22Rv1 (cell line): ENCODE measurements around the gene SLC7A11.
A peak's percentile ranks its signal among the peaks of the same experiment; 100 is the strongest.
"Not testable (repeated sequence)": the region's sequence is repeated elsewhere in the genome, so short reads cannot be mapped to it uniquely, and the experiment has no call there.

Experiments
- H3K27ac ChIP-seq: fragments of 450-650 bp; 2 replicates; pipeline ENCODE4 v1.5.1; 2017
- ZFX ChIP-seq: fragments of 450-650 bp; IDR thresholded peaks from 2 replicates; pipeline ENCODE4 v1.6.1; 2017; ENCODE audit warnings: antibody characterized with exemption, borderline replicate concordance
- TF ChIP-seq, protein P1 (sequence below): fragments of 450-650 bp; IDR thresholded peaks from 2 replicates; pipeline ENCODE4 v1.5.1; 2017; ENCODE audit warnings: mild to moderate bottlenecking

SLC7A11 gene

DNA sequence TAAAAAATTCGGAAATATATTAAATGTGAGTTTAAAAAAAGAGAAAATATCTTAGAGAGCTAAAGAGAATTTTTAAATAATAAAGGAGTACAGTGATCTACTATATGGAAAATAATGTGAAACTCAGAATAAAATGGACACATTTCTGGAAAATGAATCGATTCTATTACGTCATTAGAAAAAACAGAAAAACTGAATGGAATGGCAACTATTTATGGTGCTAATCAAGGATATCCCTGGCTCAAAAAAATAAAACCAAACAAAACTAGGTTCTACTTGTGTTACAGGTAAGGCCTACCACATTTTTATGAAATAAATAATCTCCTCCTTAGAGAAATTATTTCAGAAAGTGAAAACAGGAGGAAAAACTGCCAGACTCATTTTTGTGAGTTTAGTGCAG is 5.5 kb upstream of the SLC7A11 start:
- TF ChIP-seq, protein P1, sequence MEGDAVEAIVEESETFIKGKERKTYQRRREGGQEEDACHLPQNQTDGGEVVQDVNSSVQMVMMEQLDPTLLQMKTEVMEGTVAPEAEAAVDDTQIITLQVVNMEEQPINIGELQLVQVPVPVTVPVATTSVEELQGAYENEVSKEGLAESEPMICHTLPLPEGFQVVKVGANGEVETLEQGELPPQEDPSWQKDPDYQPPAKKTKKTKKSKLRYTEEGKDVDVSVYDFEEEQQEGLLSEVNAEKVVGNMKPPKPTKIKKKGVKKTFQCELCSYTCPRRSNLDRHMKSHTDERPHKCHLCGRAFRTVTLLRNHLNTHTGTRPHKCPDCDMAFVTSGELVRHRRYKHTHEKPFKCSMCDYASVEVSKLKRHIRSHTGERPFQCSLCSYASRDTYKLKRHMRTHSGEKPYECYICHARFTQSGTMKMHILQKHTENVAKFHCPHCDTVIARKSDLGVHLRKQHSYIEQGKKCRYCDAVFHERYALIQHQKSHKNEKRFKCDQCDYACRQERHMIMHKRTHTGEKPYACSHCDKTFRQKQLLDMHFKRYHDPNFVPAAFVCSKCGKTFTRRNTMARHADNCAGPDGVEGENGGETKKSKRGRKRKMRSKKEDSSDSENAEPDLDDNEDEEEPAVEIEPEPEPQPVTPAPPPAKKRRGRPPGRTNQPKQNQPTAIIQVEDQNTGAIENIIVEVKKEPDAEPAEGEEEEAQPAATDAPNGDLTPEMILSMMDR, result no peak
- TF ChIP-seq ZFX, result no peak

DNA sequence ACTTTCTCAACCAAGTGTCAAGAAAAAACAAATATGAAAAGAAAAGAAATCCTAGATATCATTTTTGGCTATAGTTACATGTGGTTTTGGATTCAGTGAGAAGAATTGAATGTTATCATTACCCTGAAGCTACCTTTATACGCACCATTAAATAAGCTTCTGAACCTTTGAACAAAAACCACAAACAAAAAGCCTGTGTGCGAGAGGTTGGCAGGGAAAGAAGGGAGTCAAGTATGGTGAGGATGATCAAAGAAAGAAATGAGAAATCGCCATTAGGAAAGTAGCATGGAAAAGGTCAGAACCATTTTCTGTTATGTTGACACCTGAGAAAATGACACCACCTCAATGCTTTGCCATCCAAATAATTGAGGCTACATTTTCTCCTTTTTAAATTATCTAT is 1.2 kb upstream of the SLC7A11 start:
- TF ChIP-seq ZFX, result no peak
- TF ChIP-seq, protein P1, result no peak

More for the DNA sequence above, 5.5 kb upstream of the SLC7A11 start:
- H3K27ac ChIP-seq, result no peak overlapping the region

DNA sequence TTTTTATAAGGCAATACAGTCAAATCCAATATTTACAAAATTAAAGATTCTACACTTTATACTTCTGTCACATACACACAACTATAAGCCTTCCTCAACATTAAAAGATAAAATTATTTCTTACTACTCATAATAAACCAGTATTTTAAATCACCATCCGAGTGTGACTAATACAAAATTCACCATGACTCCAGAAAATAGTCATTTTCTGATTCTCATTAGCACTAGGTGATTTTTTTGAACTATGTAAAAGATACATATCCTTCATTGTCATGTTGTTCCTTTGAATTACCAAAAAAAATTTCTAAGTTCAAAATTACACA is 646 bp upstream of the SLC7A11 start:
- TF ChIP-seq, protein P1, result no peak
- no peak for TF ChIP-seq ZFX
- peak overlapping the region; percentile 99 for H3K27ac ChIP-seq

More for the DNA sequence above, 1.2 kb upstream of the SLC7A11 start:
- peak overlapping the region; percentile 99 for H3K27ac ChIP-seq

DNA sequence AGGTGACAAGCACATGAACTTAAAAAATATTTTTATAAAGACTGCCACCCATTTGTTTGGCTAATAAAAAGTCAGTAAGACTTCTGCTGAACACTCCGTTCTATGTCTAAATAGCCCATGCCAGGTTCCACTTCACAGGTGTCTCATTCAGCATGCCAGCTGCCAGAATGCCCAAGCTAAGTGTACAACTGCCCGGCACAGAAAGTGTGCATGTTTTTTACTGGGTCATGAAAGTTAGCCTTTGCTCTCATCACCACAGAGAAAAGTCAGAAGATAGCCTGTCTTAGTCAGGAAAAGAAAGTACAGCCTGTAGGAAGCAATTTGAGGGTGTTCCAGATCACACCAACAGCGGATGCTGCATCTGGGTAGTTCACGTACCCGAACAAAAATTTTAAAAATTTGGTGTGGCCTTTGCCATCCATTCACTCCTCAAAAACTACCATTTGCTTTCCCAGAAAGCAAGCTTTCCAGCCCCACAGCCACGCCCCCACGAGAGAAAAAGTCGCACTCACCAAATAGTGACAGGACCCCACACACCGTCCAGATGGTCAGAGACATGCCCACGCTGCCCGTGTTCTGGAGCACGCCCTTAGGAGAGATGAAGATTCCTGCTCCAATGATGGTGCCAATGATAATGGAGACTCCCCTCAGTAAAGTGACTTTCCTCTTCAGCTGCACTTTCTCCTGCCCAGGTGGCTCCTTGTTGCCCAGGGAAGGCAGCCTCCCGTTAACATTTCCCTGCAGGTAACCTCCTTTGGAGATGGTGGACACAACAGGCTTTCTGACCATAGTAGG is 671 bp downstream of the SLC7A11 start:
- TF ChIP-seq, protein P1, result no peak
- TF ChIP-seq ZFX, result no peak

DNA sequence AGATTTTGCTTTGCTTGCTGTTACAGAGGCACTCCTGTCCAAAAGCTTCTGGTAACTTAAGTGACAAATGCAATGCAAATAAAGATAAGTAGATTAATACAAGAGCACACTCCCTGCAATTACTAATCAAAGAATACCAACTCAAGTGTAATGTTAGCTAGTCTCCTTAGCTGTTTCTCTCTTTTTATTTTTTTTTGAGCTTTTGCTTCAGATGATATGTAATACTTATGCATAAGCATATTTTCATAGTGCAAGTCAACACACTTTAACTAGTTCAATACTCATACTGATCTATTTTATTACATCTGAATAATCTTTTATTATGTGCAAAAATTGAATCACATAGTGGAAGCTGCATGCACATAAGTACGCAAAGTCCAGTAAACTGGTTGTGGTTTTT is 2.7 kb downstream of the SLC7A11 start:
- H3K27ac ChIP-seq, result no peak overlapping the region
- TF ChIP-seq ZFX, result no peak
- TF ChIP-seq, protein P1, result no peak

More for the DNA sequence above, 671 bp downstream of the SLC7A11 start:
- peak overlapping the region; percentile 99 for H3K27ac ChIP-seq

DNA sequence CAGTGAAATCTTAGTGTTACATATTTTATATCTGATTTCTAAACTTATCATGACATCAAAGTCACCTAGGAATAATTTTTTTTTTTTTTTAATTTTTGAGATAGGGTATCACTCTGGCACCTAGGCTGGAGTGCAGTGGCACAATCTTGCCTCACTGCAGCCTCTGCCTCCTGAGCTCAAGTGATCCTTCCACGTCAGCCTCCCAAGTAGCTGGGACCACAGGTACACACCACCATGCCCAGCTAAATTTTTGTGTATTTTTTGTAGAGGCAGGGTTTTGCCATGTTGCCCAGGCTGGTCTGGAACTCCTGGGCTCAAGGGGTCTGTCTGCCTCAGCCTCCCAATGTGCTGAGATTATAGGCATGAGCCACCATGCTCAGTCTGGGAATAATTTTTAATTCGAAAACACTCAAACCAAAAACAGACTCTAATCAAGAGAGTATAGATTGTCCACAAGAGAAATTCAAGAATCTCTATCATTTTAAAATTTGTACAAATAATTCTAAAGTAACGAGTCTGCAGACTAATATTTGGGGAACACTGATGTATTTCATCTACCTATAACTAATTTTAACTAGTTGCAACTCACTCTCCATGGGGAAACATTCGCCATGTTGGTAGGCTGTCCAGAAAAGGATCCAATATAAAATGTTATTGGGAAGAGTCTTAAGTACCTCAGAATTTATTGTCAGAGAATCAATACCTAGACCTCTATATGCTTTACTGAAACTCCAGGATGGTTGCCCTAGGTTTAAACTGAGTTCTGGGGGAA is 3.4 kb downstream of the SLC7A11 start:
- no peak for TF ChIP-seq ZFX
- TF ChIP-seq, protein P1, result no peak
- no peak overlapping the region for H3K27ac ChIP-seq

DNA sequence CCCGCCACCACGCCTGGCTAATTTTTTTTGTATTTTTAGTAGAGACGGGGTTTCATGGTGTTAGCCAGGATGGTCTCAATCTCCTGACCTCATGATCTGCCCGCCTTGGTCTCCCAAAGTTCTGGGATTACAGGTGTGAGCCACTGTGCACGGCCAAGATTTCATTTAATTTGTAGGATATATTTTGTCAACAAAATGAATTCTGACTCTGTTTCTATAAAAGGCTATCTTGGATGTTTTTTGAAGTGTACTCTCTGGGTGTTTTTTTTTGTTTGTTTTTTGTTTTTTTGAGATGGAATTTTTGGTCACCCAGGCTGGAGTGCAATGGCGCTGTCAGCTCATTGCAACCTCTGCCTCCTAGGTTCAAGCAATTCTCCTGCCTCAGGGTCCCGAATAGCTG is 5.0 kb downstream of the SLC7A11 start:
- H3K27ac ChIP-seq, result not testable (repeated sequence)
